HEK293 (cell line): ENCODE results near the gene PRM3.

ENCODE experiments used
- CTCF ChIA-PET: fragments of 350-600 bp; formaldehyde crosslinking; extraction: SDS; loops from one replicate; lab custom pipeline; 2021; ENCODE audit warnings: antibody characterized with exemption; lab: Yijun Ruan, JAX
- POLR2A ChIA-PET: fragments of 300-600 bp; formaldehyde crosslinking; extraction: SDS; loops from one replicate; lab custom pipeline; 2020; ENCODE audit warnings: antibody characterized with exemption, inconsistent platforms; lab: Yijun Ruan, JAX
- H3K27ac ChIP-seq: fragments of 200-500 bp; sonication (Bioruptor generic); 2 replicates; pipeline ENCODE4 v1.5.1; 2014; ENCODE audit warnings: low read depth, low read length, control low read depth, inconsistent platforms; ENCODE audit errors: extremely low read depth
- H3K36me3 ChIP-seq, 2 experiments: fragments of 200-500 bp in 1 of 2; sonication (Bioruptor generic) in 1 of 2; 1 replicate in 1 of 2; 2 replicates in 1 of 2; pipeline ENCODE4 v1.5.1; 2014 to 2017; ENCODE audit warnings: inconsistent platforms in 2 of 2, low read length in 2 of 2; ENCODE audit not compliant: control insufficient read depth in 2 of 2, insufficient read depth in 1 of 2
- H3K4me1 ChIP-seq: fragments of 200-500 bp; sonication (Bioruptor generic); 2 replicates; pipeline ENCODE4 v1.5.1; 2014; ENCODE audit warnings: mild to moderate bottlenecking, low read length, inconsistent platforms; ENCODE audit not compliant: control insufficient read depth, insufficient read depth
- H3K4me3 ChIP-seq: 2 replicates; pipeline ENCODE4 v1.5.1; 2011; ENCODE audit warnings: low read depth, mild to moderate bottlenecking, control low read depth, low read length, moderate library complexity
- H3K9me3 ChIP-seq: fragments of 200-500 bp; sonication (Bioruptor generic); 2 replicates; pipeline ENCODE4 v1.5.1; 2014; ENCODE audit warnings: low read depth, low read length, inconsistent platforms; ENCODE audit not compliant: control insufficient read depth, insufficient read depth
- EGR2 ChIP-seq: fragments of 450-650 bp; formaldehyde crosslinking; IDR thresholded peaks from 2 replicates; pipeline ENCODE4 v1.5.1; 2016; ENCODE audit warnings: low read depth, missing biosample characterization, missing genetic modification characterization
- KLF1 ChIP-seq: fragments of 450-650 bp; formaldehyde crosslinking; IDR thresholded peaks from 2 replicates; pipeline ENCODE4 v1.5.1; 2016; ENCODE audit warnings: missing biosample characterization, missing genetic modification characterization
- KLF7 ChIP-seq: fragments of 450-650 bp; formaldehyde crosslinking; IDR thresholded peaks from 2 replicates; pipeline ENCODE4 v1.5.1; 2016; ENCODE audit warnings: missing biosample characterization, missing genetic modification characterization, borderline replicate concordance
- SP2 ChIP-seq: fragments of 450-650 bp; formaldehyde crosslinking; IDR thresholded peaks from 2 replicates; pipeline ENCODE4 v1.5.1; 2016; ENCODE audit warnings: missing biosample characterization, missing genetic modification characterization
- SP7 ChIP-seq: fragments of 450-650 bp; formaldehyde crosslinking; IDR thresholded peaks from 2 replicates; pipeline ENCODE4 v1.5.1; 2016; ENCODE audit warnings: missing biosample characterization, missing genetic modification characterization
- TCF7L2 ChIP-seq: IDR thresholded peaks from 2 replicates; pipeline ENCODE4 v1.6.1; 2011; ENCODE audit warnings: low read depth, mild to moderate bottlenecking, inconsistent platforms, low read length, moderate library complexity, borderline replicate concordance
- WT1 ChIP-seq: fragments of 450-650 bp; formaldehyde crosslinking; IDR thresholded peaks from 2 replicates; pipeline ENCODE4 v1.5.1; 2016; ENCODE audit warnings: missing biosample characterization, missing genetic modification characterization
- ZBTB21 ChIP-seq: fragments of 450-650 bp; formaldehyde crosslinking; IDR thresholded peaks from 2 replicates; pipeline ENCODE4 v1.5.1; 2017; ENCODE audit warnings: missing biosample characterization, missing genetic modification characterization
- ZIC2 ChIP-seq: fragments of 450-650 bp; formaldehyde crosslinking; IDR thresholded peaks from 2 replicates; pipeline ENCODE4 v1.5.1; 2016; ENCODE audit warnings: missing biosample characterization, missing genetic modification characterization
- ZNF202 ChIP-seq: fragments of 450-650 bp; formaldehyde crosslinking; IDR thresholded peaks from 2 replicates; pipeline ENCODE4 v1.5.1; 2016; ENCODE audit warnings: missing biosample characterization, missing genetic modification characterization, borderline replicate concordance
- ZNF266 ChIP-seq: fragments of 450-650 bp; formaldehyde crosslinking; IDR thresholded peaks from 2 replicates; pipeline ENCODE4 v1.5.1; 2016; ENCODE audit warnings: missing biosample characterization, missing genetic modification characterization, low read depth
- ZNF311 ChIP-seq: fragments of 450-650 bp; formaldehyde crosslinking; IDR thresholded peaks from 2 replicates; pipeline ENCODE4 v1.5.1; 2017; ENCODE audit warnings: missing biosample characterization, missing genetic modification characterization, borderline replicate concordance
- ZNF324 ChIP-seq: fragments of 450-650 bp; formaldehyde crosslinking; IDR thresholded peaks from 2 replicates; pipeline ENCODE4 v1.5.1; 2016; ENCODE audit warnings: missing biosample characterization, missing genetic modification characterization
- ZNF341 ChIP-seq: fragments of 450-650 bp; formaldehyde crosslinking; IDR thresholded peaks from 2 replicates; pipeline ENCODE4; 2016; ENCODE audit warnings: low read depth, missing biosample characterization, missing genetic modification characterization
- ZNF391 ChIP-seq: fragments of 450-650 bp; formaldehyde crosslinking; IDR thresholded peaks from 2 replicates; pipeline ENCODE4 v1.5.1; 2016; ENCODE audit warnings: low read depth, missing biosample characterization, missing genetic modification characterization, borderline replicate concordance
- ZNF521 ChIP-seq: fragments of 450-650 bp; formaldehyde crosslinking; IDR thresholded peaks from 2 replicates; pipeline ENCODE4 v1.5.1; 2017; ENCODE audit warnings: missing biosample characterization, mild to moderate bottlenecking, missing genetic modification characterization
- ZNF549 ChIP-seq: fragments of 450-650 bp; IDR thresholded peaks from 2 replicates; pipeline ENCODE4 v1.5.1; 2018; ENCODE audit warnings: missing biosample characterization, missing genetic modification characterization, mild to moderate bottlenecking, inconsistent platforms, moderate library complexity
- ZNF660 ChIP-seq: fragments of 450-650 bp; IDR thresholded peaks from 2 replicates; pipeline ENCODE4 v1.5.1; 2018; ENCODE audit warnings: missing biosample characterization, mild to moderate bottlenecking, missing genetic modification characterization
- ZNF837 ChIP-seq: fragments of 450-650 bp; formaldehyde crosslinking; IDR thresholded peaks from 2 replicates; pipeline ENCODE4 v1.5.1; 2016; ENCODE audit warnings: missing biosample characterization, missing genetic modification characterization
- ZSCAN30 ChIP-seq: fragments of 450-650 bp; IDR thresholded peaks from 2 replicates; pipeline ENCODE4 v1.5.1; 2018; ENCODE audit warnings: missing biosample characterization, mild to moderate bottlenecking, missing genetic modification characterization, moderate library complexity
- TF ChIP-seq, protein P1 (sequence below): fragments of 450-650 bp; formaldehyde crosslinking; IDR thresholded peaks from 2 replicates; pipeline ENCODE4 v1.5.1; 2016; ENCODE audit warnings: missing biosample characterization, missing genetic modification characterization
- TF ChIP-seq, protein P2 (sequence below): fragments of 450-650 bp; IDR thresholded peaks from 2 replicates; pipeline ENCODE4 v1.5.1; 2018; ENCODE audit warnings: missing biosample characterization, mild to moderate bottlenecking, missing genetic modification characterization
- TF ChIP-seq, protein P3 (sequence below): fragments of 450-650 bp; formaldehyde crosslinking; IDR thresholded peaks from 2 replicates; pipeline ENCODE4 v1.5.1; 2016; ENCODE audit warnings: missing biosample characterization, missing genetic modification characterization
- TF ChIP-seq, protein P4 (sequence below): fragments of 450-650 bp; formaldehyde crosslinking; IDR thresholded peaks from 2 replicates; pipeline ENCODE4 v1.5.1; 2016; ENCODE audit warnings: missing biosample characterization, missing genetic modification characterization, borderline replicate concordance

PRM3 gene

DNA sequence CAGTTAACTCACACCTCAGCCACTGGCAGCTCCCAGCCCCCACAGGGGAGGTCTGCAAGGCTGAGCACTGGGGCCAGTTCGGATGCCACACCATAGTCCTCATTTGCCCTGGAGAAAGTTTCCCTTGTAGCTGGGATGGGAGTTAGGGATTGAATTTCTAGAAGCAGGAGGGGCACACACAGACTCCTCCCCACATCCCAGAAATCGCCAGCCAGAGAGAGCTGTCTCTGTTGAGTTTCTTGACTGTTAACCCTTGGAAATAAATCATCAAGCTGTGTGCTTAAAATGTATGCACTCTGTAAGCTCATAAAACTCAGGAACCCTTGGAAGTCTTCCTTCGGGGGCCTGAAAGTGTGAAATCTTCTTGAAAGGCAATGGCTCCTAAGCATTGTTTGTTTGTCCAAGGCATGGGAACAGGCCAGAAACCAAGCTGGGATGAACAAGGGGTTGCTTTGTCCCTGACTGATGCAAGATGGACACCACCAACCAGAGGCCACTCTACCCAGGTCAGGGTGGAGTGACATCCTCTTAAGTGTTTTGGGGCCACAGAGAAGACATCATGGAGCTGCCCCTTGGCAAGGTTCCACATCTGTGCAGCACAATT lies 394 bp upstream of the PRM3 start:
- CTCF ChIA-PET: interaction anchor here (0.7 to 1.1 kb wide), 2 partner anchors 18 to 102 kb away, joined by 6 to 7 read pairs; partner anchors contain the start of gene SOCS1

DNA sequence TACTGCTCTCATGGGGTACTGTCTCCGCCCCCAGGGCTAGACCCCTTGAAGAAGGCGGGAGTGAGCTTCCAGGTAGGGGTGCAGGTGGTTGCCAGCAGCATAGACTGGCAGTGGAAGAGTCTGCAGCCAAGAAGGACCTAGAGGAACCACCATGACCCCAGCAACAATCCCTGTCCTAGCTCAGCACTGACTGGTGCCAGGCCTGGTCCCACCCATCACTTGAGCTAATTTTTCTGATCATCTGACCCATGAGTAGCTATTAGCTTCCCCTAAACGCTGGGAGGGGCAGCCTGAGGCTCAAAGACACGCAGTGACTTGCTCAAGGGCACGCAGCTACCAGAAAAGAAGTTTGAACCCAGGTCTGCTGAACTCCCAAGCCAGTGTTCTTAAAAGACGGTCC lies 945 bp downstream of the PRM3 start:
- TF ChIP-seq ZNF837 (tag by site-specific recombination) (no peak), ZNF391 (no peak), ZBTB21 (no peak), SP2 (no peak), ZNF660 (no peak), ZNF311 (tag by site-specific recombination) (no peak), KLF1 (tag by site-specific recombination) (no peak), EGR2 (tag by site-specific recombination) (no peak), KLF7 (tag by site-specific recombination) (no peak), TCF7L2 (no peak), ZNF521 (tag by site-specific recombination) (no peak), ZNF266 (no peak), ZNF341 (tag by site-specific recombination) (no peak), ZNF324 (tag by site-specific recombination) (no peak), ZNF202 (tag by site-specific recombination) (no peak), SP7 (tag by site-specific recombination) (no peak)
- TF ChIP-seq, protein P1, sequence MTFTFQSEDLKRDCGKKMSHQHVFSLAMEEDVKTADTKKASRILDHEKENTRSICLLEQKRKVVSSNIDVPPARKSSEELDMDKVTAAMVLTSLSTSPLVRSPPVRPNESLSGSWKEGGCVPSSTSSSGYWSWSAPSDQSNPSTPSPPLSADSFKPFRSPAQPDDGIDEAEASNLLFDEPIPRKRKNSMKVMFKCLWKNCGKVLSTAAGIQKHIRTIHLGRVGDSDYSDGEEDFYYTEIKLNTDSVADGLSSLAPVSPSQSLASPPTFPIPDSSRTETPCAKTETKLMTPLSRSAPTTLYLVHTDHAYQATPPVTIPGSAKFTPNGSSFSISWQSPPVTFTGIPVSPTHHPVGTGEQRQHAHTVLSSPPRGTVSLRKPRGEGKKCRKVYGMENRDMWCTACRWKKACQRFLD (tag by site-specific recombination): no peak
- TF ChIP-seq, protein P2, sequence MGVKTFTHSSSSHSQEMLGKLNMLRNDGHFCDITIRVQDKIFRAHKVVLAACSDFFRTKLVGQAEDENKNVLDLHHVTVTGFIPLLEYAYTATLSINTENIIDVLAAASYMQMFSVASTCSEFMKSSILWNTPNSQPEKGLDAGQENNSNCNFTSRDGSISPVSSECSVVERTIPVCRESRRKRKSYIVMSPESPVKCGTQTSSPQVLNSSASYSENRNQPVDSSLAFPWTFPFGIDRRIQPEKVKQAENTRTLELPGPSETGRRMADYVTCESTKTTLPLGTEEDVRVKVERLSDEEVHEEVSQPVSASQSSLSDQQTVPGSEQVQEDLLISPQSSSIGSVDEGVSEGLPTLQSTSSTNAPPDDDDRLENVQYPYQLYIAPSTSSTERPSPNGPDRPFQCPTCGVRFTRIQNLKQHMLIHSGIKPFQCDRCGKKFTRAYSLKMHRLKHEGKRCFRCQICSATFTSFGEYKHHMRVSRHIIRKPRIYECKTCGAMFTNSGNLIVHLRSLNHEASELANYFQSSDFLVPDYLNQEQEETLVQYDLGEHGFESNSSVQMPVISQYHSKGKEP (tag by site-specific recombination): no peak
- TF ChIP-seq, protein P3, sequence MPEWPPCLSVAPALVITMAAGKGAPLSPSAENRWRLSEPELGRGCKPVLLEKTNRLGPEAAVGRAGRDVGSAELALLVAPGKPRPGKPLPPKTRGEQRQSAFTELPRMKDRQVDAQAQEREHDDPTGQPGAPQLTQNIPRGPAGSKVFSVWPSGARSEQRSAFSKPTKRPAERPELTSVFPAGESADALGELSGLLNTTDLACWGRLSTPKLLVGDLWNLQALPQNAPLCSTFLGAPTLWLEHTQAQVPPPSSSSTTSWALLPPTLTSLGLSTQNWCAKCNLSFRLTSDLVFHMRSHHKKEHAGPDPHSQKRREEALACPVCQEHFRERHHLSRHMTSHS (tag by site-specific recombination): no peak
- TF ChIP-seq, protein P4, sequence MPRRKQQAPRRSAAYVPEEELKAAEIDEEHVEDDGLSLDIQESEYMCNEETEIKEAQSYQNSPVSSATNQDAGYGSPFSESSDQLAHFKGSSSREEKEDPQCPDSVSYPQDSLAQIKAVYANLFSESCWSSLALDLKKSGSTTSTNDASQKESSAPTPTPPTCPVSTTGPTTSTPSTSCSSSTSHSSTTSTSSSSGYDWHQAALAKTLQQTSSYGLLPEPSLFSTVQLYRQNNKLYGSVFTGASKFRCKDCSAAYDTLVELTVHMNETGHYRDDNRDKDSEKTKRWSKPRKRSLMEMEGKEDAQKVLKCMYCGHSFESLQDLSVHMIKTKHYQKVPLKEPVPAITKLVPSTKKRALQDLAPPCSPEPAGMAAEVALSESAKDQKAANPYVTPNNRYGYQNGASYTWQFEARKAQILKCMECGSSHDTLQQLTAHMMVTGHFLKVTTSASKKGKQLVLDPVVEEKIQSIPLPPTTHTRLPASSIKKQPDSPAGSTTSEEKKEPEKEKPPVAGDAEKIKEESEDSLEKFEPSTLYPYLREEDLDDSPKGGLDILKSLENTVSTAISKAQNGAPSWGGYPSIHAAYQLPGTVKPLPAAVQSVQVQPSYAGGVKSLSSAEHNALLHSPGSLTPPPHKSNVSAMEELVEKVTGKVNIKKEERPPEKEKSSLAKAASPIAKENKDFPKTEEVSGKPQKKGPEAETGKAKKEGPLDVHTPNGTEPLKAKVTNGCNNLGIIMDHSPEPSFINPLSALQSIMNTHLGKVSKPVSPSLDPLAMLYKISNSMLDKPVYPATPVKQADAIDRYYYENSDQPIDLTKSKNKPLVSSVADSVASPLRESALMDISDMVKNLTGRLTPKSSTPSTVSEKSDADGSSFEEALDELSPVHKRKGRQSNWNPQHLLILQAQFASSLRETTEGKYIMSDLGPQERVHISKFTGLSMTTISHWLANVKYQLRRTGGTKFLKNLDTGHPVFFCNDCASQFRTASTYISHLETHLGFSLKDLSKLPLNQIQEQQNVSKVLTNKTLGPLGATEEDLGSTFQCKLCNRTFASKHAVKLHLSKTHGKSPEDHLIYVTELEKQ (tag by site-specific recombination): no peak
- ChIA-PET CTCF (interaction anchor here (0.6 to 1.3 kb wide), 2 partner anchors 15 to 76 kb away, joined by 5 to 9 read pairs; no protein-coding TSS in a partner anchor), POLR2A (no interaction called here)
- Histone ChIP-seq H3K9me3 (no peaks in the 10 kb centered on the region), H3K36me3 (no peaks in the 10 kb centered on the region), H3K27ac (no peak overlapping the region), H3K4me1 (peaks cover 5% of the 10 kb centered on the region), H3K4me3 (no peak overlapping the region)

More for the DNA sequence above, 394 bp upstream of the PRM3 start:
- H3K9me3 ChIP-seq: no peaks in the 10 kb centered on the region
- TF ChIP-seq WT1: peak; percentile 58; the same call in 1 of the 2 replicates
- 0 out of 2 replicates have a peak, but pooled peaks have one; percentile 34 for TF ChIP-seq ZSCAN30 (tag by site-specific recombination)
- no peak for TF ChIP-seq ZNF549
- 0 out of 2 replicates have a peak, but pooled peaks have one; percentile 41 for TF ChIP-seq ZIC2 (tag by site-specific recombination)
- no peaks in the 10 kb centered on the region for H3K36me3 ChIP-seq
- H3K4me1 ChIP-seq: peaks cover 5% of the 10 kb centered on the region
- POLR2A ChIA-PET: interaction anchor here (2.6 kb wide), 1 partner anchor 18 kb away, joined by 10 read pairs; the partner anchor contains the start of gene SOCS1
- H3K4me3 ChIP-seq: no peak overlapping the region
- H3K27ac ChIP-seq: peak overlapping the region; percentile 45; the same call in 1 of the 2 replicates
